Cardiac fibroblast (primary cell): Measurements from ENCODE around the gene ELF1.
"Not testable (repeated sequence)": the region's sequence is repeated elsewhere in the genome, so short reads cannot be mapped to it uniquely, and the experiment has no call there.

Experiments
- DNase-seq, 2 donors: peaks; one replicate each; pipeline versions ENCODE4 v3.0.0 to v3.0.0-alpha.2; 2010; ENCODE audit warnings: low read depth in 2 of 2
- H3K4me3 ChIP-seq, 2 donors: replicated peaks in 1 of 2; 1 replicate in 1 of 2; 2 replicates in 1 of 2; pipeline ENCODE4 v1.5.1; 2011; ENCODE audit warnings: low read depth in 2 of 2, low read length in 2 of 2, mild to moderate bottlenecking in 2 of 2, moderate library complexity in 1 of 2
- TF ChIP-seq, protein P1 (sequence below): IDR thresholded peaks from one replicate; pipeline ENCODE4 v1.5.1; 2011; ENCODE audit warnings: low read depth, mild to moderate bottlenecking, low read length, inconsistent platforms

ELF1 gene

DNA sequence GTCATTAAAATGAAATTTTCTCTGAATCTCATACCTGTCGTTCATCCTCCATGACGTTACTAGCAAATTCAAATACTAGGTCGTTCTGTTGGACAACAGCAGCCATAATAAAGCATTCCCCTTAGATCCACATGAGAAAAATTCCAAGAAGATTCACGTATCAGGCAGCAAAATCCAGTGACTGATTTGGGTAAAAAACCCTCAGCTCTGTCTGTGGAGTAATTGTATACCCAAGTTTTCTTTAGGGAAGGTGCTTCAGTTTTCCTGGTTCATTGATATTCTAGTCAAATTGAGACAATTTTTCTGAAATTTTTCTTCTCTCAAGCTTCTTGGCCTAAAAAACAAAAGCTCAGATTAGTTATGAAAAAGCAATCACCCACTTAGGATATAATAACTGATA lies 37.2 kb downstream of the ELF1 start:
- TF ChIP-seq, protein P1, sequence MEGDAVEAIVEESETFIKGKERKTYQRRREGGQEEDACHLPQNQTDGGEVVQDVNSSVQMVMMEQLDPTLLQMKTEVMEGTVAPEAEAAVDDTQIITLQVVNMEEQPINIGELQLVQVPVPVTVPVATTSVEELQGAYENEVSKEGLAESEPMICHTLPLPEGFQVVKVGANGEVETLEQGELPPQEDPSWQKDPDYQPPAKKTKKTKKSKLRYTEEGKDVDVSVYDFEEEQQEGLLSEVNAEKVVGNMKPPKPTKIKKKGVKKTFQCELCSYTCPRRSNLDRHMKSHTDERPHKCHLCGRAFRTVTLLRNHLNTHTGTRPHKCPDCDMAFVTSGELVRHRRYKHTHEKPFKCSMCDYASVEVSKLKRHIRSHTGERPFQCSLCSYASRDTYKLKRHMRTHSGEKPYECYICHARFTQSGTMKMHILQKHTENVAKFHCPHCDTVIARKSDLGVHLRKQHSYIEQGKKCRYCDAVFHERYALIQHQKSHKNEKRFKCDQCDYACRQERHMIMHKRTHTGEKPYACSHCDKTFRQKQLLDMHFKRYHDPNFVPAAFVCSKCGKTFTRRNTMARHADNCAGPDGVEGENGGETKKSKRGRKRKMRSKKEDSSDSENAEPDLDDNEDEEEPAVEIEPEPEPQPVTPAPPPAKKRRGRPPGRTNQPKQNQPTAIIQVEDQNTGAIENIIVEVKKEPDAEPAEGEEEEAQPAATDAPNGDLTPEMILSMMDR = no peak
- DNase-seq = peak in 1 of 2 donors; percentile 8
- peak overlapping the region; percentile 0 to 18 for H3K4me3 ChIP-seq

DNA sequence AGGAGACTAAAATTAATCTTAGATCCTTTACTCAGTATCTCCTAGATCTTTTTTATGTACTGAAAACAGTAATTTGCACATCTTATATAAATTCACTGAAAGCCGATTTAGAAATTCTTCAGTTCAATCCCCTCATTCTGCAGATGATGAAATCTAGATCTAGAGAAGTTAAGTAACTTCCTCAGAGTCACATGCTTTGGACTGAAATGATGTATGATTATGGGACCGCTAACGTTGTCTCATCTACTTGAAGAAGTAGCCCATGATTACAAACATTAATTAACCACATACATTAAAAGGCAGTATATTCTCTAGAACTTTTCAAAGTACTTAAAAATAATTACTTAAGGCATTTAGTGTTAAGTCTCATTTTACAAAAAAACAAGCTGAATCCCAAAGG lies 37.8 kb downstream of the ELF1 start:
- peak overlapping the region; percentile 21 to 22 for H3K4me3 ChIP-seq
- peak; percentile 63 to 70 for DNase-seq
- TF ChIP-seq, protein P1 = no peak

DNA sequence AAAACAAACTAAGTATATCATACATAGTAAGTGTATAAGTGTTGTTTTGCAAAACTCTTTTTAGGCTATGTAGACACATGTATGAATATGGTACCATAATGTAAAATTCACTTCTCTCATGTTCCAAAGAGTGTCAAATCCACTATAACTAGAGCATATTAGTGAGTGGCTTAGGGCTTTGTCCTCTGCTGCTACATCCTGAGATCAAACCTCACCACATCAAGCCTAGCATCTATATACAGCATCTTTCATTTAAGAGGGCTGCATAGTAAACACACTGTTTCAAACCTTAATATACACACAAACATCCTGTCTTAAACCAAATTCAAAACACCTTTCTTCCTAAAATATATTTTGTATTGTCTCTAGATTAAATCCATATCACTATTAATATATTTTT lies 38.7 kb downstream of the ELF1 start:
- DNase-seq = no peak
- H3K4me3 ChIP-seq = peak overlapping the region; percentile 16 to 21
- TF ChIP-seq, protein P1 = no peak

DNA sequence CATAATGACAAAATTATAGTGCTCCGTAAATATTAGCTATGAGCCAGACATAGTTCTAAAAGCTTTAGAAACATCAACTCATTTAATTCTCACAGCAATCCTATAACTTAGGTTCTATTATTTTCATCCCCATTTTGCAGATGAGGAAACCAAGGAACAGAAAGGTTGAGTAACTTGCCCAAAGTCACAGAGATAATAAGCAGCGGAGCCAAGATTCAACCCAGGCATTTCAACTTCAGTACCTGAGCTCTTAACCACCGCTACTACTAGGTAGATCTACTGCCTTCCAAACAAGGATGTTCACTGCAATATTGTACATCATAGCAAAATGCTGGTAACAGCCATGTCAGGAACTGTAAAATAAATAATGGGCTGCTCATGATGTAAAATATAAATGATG lies 39.9 kb downstream of the ELF1 start:
- H3K4me3 ChIP-seq = no peak overlapping the region
- no peak for DNase-seq
- TF ChIP-seq, protein P1 = no peak

DNA sequence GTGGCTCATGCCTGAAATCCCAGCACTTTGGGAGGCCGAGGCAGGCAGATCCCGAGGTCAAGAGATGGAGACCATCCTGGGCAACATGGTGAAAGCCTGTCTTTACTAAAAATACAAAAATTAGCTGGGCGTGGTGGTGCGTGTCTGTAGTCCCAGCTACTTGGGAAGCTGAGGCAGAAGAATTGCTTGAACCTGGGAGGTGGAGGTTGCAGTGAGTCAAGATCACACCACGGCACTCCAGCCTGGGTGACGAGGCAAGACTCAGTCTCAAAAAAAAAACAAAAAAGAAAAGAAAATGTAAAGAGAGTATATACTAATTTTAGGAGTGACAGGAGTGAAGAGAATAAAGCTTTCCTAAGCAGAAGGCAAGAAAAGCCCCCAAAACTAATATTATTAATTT lies 41.0 kb downstream of the ELF1 start:
- DNase-seq, H3K4me3 ChIP-seq: not testable (repeated sequence)

DNA sequence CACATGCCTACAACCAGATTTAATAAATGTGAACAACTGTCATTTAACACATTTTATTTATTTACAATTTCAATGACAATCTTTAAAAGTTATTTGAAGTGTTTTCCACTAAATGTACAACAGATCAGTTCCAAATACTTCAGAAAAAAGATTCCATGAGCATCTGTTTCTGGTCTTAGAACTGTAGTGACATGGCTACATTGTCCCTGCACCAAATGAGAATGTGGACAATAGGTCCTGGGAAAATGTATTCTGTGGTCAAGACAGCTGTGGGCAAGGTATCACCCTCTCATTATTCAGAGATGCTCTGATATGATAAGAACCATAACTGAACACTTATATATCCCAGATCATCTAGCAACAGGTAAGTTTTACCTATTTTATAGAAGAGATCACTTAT lies 43.7 kb downstream of the ELF1 start:
- no peak overlapping the region for H3K4me3 ChIP-seq
- no peak for DNase-seq
- TF ChIP-seq, protein P1 = no peak

DNA sequence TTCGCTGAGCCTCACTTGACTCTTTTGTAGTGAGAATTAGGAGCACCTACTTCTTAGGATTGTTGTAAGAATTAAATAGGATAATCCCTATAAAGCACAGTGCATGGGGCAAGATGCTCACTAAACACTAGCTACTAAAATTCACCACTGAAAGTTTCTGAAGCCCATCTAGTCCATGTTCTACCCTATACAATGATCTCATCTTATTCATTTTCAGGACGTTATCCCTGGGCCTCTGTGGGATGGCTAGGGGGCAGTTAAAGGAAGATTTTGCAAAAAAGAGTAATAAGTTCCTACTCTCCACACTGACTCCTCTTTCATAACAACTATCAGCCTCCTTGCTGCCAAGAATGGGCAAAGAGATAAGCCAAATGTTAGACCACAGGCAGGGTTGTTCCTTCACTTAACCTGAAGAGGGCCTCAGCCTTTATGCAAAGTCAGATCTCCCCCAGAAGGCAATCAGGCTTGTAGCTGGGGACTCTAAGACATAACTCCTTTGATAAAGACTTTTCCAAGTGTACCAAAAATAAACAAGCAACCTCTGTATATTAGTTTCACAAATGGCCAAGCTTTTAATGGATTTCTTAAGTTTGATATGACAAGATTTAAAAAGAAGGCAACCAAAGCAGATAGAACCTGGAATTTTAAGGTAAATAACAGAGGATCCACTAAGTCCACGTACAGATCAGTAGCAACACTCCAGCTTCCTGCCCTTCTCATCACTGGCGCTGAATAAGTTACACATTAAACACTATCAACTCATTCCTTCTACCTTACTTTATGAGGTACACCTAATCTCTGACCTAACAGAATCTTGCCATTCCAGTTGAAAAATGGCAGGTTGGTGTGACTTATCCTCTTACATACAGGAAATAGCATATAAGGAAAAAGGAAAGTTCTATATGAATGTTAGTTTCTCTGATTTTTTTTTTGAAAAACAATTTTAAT lies 44.4 kb downstream of the ELF1 start:
- DNase-seq = peak; percentile 61 to 84
- TF ChIP-seq, protein P1 = peak; percentile 69
- no peak overlapping the region for H3K4me3 ChIP-seq
